Measurements from ENCODE around the gene ADGRF4. TPM values are rescaled to one million over a fixed set of nuclear protein-coding genes. Genes with fewer than 3 reads are reported as not detected.

Gene ADGRF4, protein sequence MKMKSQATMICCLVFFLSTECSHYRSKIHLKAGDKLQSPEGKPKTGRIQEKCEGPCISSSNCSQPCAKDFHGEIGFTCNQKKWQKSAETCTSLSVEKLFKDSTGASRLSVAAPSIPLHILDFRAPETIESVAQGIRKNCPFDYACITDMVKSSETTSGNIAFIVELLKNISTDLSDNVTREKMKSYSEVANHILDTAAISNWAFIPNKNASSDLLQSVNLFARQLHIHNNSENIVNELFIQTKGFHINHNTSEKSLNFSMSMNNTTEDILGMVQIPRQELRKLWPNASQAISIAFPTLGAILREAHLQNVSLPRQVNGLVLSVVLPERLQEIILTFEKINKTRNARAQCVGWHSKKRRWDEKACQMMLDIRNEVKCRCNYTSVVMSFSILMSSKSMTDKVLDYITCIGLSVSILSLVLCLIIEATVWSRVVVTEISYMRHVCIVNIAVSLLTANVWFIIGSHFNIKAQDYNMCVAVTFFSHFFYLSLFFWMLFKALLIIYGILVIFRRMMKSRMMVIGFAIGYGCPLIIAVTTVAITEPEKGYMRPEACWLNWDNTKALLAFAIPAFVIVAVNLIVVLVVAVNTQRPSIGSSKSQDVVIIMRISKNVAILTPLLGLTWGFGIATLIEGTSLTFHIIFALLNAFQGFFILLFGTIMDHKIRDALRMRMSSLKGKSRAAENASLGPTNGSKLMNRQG
- 0.23 and 1.2 TPM in 2 replicates for total RNA-seq

DNA sequence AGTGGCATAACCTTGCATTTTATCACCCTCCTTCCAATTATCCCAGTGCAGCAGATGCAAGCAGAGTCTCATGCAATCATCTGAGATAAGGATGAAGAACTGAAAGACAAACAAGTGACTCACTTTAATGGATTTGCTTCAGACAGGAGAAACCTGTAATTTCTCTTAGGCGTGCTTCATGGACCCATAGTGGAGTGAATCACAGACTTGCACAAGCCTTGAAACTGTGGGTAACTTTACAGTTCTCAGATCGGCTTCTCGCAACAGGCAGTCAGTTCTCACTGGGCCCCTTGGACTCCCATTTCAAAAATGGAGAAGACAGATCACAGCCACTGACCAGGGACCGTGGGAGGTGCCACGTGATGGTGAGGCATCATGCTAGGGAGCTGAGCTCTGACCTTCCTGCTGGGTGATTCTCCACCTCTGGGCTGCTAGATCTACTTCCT lies at the start of gene ADGRF4:
ADGRF4 (plus strand) TSS at position 239 of the 446 bp plus-strand sequence. CDS start 8,666 bp downstream, outside the sequence.

Other genes starting within 250 kb of the ADGRF4 start
- gene CD2AP, start 220.8 kb upstream of the ADGRF4 start, total RNA-seq = 16.3 and 27.2 TPM in 2 replicates
- gene OPN5, start 83.5 kb downstream of the ADGRF4 start, total RNA-seq = not detected in 2 replicates